ENCODE results near the gene SPAG16.

SPAG16 gene

DNA sequence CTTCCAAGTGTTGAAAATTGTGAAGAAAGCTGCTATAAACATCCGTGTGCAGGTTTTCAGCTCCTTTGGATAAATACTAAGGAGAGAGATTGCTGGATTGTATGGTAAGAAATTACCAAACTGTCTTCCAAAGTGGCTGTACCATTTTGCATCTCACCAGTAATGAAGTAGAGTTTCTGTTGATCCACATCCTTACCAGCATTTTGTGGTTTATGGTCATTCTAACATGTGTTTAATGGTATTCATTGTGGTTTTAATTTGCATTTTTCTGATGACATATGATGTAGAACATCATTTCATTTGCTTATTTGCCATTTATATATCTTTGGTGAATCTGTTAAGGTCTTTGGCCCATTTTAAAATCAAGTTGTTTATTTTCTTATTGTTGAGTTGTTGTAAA is 260.7 kb downstream of the SPAG16 start:
- Mint-ChIP-seq H3K36me3 (ENCODE audit: insufficient read depth) (no peaks in the 10 kb centered on the region), H3K4me1 (no peaks in the 10 kb centered on the region), H3K27me3 (no peaks in the 10 kb centered on the region), H3K4me3 (no peak overlapping the region), H3K27ac (ENCODE audit: low read depth) (no peak overlapping the region), H3K9me3 (peaks cover 12% of the 10 kb centered on the region)
- DNase-seq (ENCODE audit: low spot score in 2 of 2) (no peak), ATAC-seq (replicated peaks; ENCODE audit: extremely low read depth, poor library complexity, severe bottlenecking) (no peak)

- no peak for DNase-seq (ENCODE audit: low spot score in 2 of 2)
- no peaks in the 10 kb centered on the region for H3K4me1 Mint-ChIP-seq
- no peak for ATAC-seq (replicated peaks; ENCODE audit: extremely low read depth, poor library complexity, severe bottlenecking)
- no peak overlapping the region for H3K27ac Mint-ChIP-seq (ENCODE audit: low read depth)
- H3K36me3 Mint-ChIP-seq (ENCODE audit: insufficient read depth): no peaks in the 10 kb centered on the region
- H3K9me3 Mint-ChIP-seq: peaks cover 11% of the 10 kb centered on the region
- H3K4me3 Mint-ChIP-seq: no peak overlapping the region
- H3K27me3 Mint-ChIP-seq: no peaks in the 10 kb centered on the region
Measured at GRCh38 chr2:213545481-213545880, 261.2 kb downstream of the SPAG16 start.

DNA sequence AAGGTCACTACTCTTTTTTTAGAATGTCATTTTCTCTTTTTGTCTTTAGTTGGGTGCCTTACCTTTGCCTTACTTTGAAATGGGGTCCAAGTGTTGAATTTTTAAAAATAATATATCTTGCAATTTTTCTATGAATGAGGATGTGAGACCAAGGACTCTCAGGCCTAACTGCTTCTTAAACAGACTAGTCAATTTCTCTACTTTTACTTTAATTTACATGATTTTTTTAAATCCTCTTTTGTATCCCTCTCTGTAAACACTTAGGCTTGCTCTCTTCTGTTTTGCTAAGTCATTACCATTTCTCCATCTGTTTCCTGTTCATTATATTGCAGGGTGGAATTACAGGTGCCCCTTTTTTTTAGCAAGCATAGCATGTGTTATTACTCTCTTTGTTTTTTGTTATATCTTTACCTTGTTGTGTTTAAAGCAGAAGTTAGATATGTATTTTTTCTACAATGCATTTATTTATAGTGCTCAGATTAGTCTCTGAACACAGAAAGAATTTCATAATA is 261.8 kb downstream of the SPAG16 start:
- no peak overlapping the region for H3K4me3 Mint-ChIP-seq
- H3K36me3 Mint-ChIP-seq (ENCODE audit: insufficient read depth): no peaks in the 10 kb centered on the region
- peaks cover 8% of the 10 kb centered on the region for H3K9me3 Mint-ChIP-seq
- no peaks in the 10 kb centered on the region for H3K4me1 Mint-ChIP-seq
- ATAC-seq (replicated peaks; ENCODE audit: extremely low read depth, poor library complexity, severe bottlenecking) (no peak), DNase-seq (ENCODE audit: low spot score in 2 of 2) (no peak)
- no peaks in the 10 kb centered on the region for H3K27me3 Mint-ChIP-seq
- no peak overlapping the region for H3K27ac Mint-ChIP-seq (ENCODE audit: low read depth)

- DNase-seq (ENCODE audit: low spot score in 2 of 2) (no peak), ATAC-seq (replicated peaks; ENCODE audit: extremely low read depth, poor library complexity, severe bottlenecking) (no peak)
- H3K9me3 Mint-ChIP-seq: peaks cover 11% of the 10 kb centered on the region
- H3K27ac Mint-ChIP-seq (ENCODE audit: low read depth): no peak overlapping the region
- H3K36me3 Mint-ChIP-seq (ENCODE audit: insufficient read depth): no peaks in the 10 kb centered on the region
- H3K4me1 Mint-ChIP-seq: no peaks in the 10 kb centered on the region
- H3K27me3 Mint-ChIP-seq: no peaks in the 10 kb centered on the region
- no peak overlapping the region for H3K4me3 Mint-ChIP-seq
Measured at GRCh38 chr2:213551526-213551925, 267.3 kb downstream of the SPAG16 start.

DNA sequence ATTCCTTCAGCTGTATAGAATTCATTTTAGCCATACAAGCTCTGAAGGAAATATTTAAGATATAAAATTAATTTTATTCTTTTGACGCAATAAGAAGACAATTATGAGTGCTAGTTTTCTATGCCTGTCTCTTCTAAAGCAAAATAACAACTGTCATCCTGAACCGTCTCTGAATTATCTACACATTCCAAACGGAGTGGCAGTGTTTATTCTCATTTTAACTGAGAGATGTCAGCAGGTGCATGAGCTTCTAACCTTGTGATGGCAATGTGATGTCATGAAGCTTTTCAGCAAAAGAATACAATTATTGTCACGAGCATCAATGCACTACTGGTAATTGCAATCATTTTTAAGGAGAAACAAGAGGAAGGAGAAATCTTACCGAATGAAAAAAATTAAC is 274.8 kb downstream of the SPAG16 start:
- no peaks in the 10 kb centered on the region for H3K36me3 Mint-ChIP-seq (ENCODE audit: insufficient read depth)
- ATAC-seq (replicated peaks; ENCODE audit: extremely low read depth, poor library complexity, severe bottlenecking): no peak
- H3K4me3 Mint-ChIP-seq: no peak overlapping the region
- H3K9me3 Mint-ChIP-seq: peaks cover 8% of the 10 kb centered on the region
- no peak for DNase-seq (ENCODE audit: low spot score in 2 of 2)
- H3K27ac Mint-ChIP-seq (ENCODE audit: low read depth): no peak overlapping the region
- H3K4me1 Mint-ChIP-seq: no peaks in the 10 kb centered on the region
- H3K27me3 Mint-ChIP-seq: no peaks in the 10 kb centered on the region

DNA sequence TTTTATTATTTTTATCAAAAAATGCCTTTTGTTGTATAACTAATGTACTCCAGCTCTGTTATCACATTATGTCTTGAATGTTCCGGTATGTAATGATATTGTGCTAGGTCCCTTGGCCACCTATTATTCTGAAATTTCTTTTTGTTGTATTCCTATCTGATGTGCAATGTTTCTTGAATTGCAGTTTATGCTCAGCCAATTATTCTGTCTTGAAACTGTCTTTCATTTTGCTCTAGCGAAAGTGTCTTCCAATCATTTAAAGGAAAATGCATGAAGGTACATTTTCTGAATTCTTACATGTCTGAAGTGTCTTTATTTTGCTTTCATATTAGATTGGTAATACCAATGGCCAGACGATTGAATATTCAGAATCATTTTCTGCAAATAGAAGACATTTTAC is 277.5 kb downstream of the SPAG16 start:
- Mint-ChIP-seq H3K36me3 (ENCODE audit: insufficient read depth) (no peaks in the 10 kb centered on the region), H3K27me3 (no peaks in the 10 kb centered on the region), H3K4me3 (no peak overlapping the region), H3K9me3 (no peaks in the 10 kb centered on the region), H3K4me1 (no peaks in the 10 kb centered on the region), H3K27ac (ENCODE audit: low read depth) (no peak overlapping the region)
- ATAC-seq (replicated peaks; ENCODE audit: extremely low read depth, poor library complexity, severe bottlenecking) (no peak), DNase-seq (ENCODE audit: low spot score in 2 of 2) (no peak)

DNA sequence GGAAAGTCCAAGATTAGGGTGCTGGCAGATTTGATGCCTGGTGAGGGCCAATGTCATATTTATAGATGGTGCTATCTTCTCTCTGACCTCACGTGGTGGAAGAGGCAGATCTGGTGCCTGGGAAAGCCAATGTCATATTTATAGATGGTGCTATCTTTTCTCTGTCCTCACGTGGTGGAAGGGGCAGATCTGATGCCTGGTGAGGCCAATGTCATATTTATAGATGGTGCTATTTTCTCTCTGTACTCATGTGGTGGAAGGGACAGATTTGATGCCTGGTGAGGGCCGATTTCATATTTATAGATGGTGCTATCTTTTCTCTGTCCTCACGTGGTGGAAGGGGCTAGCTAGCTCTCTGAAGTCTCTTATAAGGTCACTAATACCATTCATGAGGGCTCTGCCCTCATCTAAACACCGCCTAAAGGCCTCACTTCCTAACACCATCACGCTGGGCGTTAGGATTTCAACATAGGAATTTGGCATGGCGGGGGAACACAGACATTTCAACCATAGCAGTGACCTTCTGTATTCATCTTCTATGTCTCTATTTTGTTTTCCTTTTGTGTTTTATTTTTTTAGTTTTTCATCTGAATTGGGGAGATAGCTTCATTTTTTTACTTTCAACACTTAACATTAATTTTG is 278.4 kb downstream of the SPAG16 start:
- no peaks in the 10 kb centered on the region for H3K4me1 Mint-ChIP-seq
- no peaks in the 10 kb centered on the region for H3K27me3 Mint-ChIP-seq
- DNase-seq (ENCODE audit: low spot score in 2 of 2) (no peak), ATAC-seq (replicated peaks; ENCODE audit: extremely low read depth, poor library complexity, severe bottlenecking) (no peak)
- H3K36me3 Mint-ChIP-seq (ENCODE audit: insufficient read depth): no peaks in the 10 kb centered on the region
- no peak overlapping the region for H3K27ac Mint-ChIP-seq (ENCODE audit: low read depth)
- H3K9me3 Mint-ChIP-seq: no peaks in the 10 kb centered on the region
- H3K4me3 Mint-ChIP-seq: no peak overlapping the region

DNA sequence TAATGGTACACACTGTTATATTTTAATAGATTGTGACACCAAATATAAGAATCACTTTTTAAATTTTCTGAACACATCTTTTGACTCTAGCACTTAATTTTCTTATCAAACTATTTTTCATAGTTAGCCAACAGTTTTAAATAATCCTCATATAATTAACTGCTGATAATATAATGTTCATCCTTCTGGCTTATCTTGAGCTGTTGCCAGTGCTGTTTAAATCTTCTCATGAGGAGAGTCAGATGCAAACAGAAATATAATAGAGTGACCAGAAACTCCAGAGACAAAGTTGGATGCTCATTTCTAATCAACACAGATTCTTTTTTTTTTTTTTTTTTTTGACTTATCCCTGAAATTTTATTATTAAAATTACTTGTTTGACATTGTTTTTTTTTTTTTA is 282.6 kb downstream of the SPAG16 start:
- H3K4me3 Mint-ChIP-seq: no peak overlapping the region
- H3K4me1 Mint-ChIP-seq: no peaks in the 10 kb centered on the region
- ATAC-seq (replicated peaks; ENCODE audit: extremely low read depth, poor library complexity, severe bottlenecking): no peak
- no peaks in the 10 kb centered on the region for H3K27me3 Mint-ChIP-seq
- DNase-seq (ENCODE audit: low spot score in 2 of 2): no peak
- no peaks in the 10 kb centered on the region for H3K36me3 Mint-ChIP-seq (ENCODE audit: insufficient read depth)
- H3K9me3 Mint-ChIP-seq: no peaks in the 10 kb centered on the region
- no peak overlapping the region for H3K27ac Mint-ChIP-seq (ENCODE audit: low read depth)

DNA sequence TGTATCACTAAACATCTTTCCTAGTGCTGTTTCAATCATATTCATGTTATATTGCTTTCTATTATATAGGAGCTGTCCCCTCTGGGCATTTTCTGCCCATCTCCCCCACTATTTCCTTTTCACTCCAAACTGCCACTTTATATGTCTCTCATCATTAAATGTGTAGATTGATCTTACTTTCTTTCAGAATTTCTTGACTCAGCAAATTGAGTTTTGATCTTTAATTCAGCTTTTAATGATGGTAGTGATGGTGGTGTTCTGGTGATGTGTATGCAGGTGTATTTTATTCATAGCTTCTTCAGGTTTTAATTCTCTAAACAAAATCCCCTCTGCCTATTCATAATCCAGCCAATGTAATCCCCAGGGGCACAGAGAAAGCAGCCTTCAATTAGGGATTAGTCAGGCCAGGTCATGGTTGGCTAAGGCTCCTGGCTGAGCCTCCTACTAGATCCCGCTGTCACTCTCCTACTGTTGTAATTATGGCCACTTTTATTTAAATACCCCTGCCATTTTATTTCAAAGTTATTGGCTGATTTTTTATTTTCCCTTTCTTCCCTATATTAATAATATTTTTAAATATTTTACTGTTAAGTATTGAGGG is 325.4 kb downstream of the SPAG16 start:
- Mint-ChIP-seq H3K4me3 (no peak overlapping the region), H3K9me3 (peaks cover 5% of the 10 kb centered on the region), H3K36me3 (ENCODE audit: insufficient read depth) (no peaks in the 10 kb centered on the region), H3K4me1 (no peaks in the 10 kb centered on the region), H3K27ac (ENCODE audit: low read depth) (no peak overlapping the region), H3K27me3 (no peaks in the 10 kb centered on the region)
- DNase-seq (ENCODE audit: low spot score in 2 of 2) (no peak), ATAC-seq (replicated peaks; ENCODE audit: extremely low read depth, poor library complexity, severe bottlenecking) (no peak)

GRCh38 chr2:213627054-213627710 is 342.9 kb downstream of the SPAG16 start:
- Mint-ChIP-seq H3K4me3 (no peak overlapping the region), H3K27me3 (no peaks in the 10 kb centered on the region), H3K27ac (ENCODE audit: low read depth) (no peak overlapping the region), H3K36me3 (ENCODE audit: insufficient read depth) (no peaks in the 10 kb centered on the region), H3K4me1 (no peaks in the 10 kb centered on the region), H3K9me3 (peaks cover 6% of the 10 kb centered on the region)
- ATAC-seq (replicated peaks; ENCODE audit: extremely low read depth, poor library complexity, severe bottlenecking) (no peak), DNase-seq (ENCODE audit: low spot score in 2 of 2) (no peak)

DNA sequence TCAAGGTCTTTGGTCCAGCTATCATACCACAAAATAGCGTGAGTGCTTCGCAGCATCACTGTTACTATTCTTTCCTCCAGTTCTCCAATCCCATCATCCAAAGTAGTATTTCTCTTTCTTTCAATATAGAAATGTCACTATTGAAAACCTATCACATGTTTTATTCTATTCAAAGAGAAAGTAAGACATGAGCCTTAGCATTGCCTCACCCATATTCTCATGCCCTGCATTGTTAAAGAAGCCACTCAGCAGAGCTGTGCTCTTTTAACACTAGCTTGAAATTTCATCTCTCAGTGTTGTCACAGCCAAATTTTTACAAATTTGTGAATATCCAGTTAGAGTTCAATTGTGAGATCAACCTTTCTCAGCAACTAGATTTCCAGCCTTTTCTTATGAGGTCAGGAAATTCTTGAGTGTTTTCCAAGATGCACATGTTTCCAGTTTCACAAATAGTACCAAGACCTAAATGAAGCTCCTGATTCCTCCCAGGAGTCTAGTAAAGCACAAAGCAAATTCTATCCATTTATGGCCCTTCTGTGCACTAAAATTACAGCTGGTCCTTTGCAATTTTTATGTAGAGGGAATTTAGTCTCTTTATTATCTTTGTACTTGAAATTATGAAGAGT is 343.7 kb downstream of the SPAG16 start:
- Mint-ChIP-seq H3K4me3 (no peak overlapping the region), H3K27ac (ENCODE audit: low read depth) (no peak overlapping the region), H3K36me3 (ENCODE audit: insufficient read depth) (no peaks in the 10 kb centered on the region), H3K9me3 (peaks cover 10% of the 10 kb centered on the region), H3K27me3 (no peaks in the 10 kb centered on the region), H3K4me1 (no peaks in the 10 kb centered on the region)
- ATAC-seq (replicated peaks; ENCODE audit: extremely low read depth, poor library complexity, severe bottlenecking) (no peak), DNase-seq (ENCODE audit: low spot score in 2 of 2) (no peak)

DNA sequence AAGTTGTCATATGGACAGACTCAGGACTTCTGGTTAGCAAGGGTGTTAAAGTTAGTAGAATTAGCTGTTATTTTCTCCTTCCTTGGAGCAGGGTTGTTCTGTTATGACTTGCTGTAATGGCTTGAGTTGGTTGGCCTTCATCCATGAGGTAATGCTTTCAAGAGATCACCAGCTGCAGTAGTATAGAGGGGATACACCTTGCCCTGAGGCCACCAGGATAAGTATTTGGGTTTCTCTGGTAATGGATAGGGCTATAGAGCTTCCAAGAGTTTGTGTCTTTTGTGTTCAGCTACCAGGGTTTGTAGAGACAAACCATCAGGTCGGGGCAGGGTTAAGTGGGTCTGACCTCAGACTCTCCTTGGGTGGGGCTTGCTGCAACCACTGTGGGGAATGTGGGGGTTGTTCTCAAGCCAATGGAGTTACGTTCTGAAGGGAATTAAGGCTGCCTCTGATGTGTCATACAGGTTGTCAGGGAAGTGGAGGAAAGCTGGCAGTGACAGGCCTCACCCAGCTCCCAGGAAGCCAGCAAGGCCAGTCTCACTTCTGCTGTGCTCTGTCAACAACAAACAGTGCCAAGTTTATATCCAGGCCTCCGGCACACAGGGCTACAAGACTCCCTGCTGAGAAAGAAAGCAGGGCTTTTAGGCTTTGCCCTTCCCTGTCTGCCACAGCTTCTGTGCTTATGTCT is 356.6 kb downstream of the SPAG16 start:
- H3K27ac Mint-ChIP-seq (ENCODE audit: low read depth): no peak overlapping the region
- DNase-seq (ENCODE audit: low spot score in 2 of 2) (no peak), ATAC-seq (replicated peaks; ENCODE audit: extremely low read depth, poor library complexity, severe bottlenecking) (no peak)
- peaks cover 30% of the 10 kb centered on the region for H3K9me3 Mint-ChIP-seq
- no peaks in the 10 kb centered on the region for H3K27me3 Mint-ChIP-seq
- H3K4me3 Mint-ChIP-seq: no peak overlapping the region
- H3K36me3 Mint-ChIP-seq (ENCODE audit: insufficient read depth): no peaks in the 10 kb centered on the region
- no peaks in the 10 kb centered on the region for H3K4me1 Mint-ChIP-seq
